Kidney epithelial cell (primary cell): ENCODE measurements around the gene DEDD. TPM values are rescaled to one million over a fixed set of nuclear protein-coding genes. Genes with fewer than 3 reads are reported as not detected.

Source experiments
- DNase-seq: peaks from one replicate; pipeline ENCODE4 v3.0.0-alpha.2; 2010; ENCODE audit warnings: low read depth
- H3K27me3 ChIP-seq: 2 replicates; pipeline ENCODE4 v1.6.0; 2011; ENCODE audit warnings: low read length; ENCODE audit not compliant: control insufficient read depth, insufficient read depth
- H3K36me3 ChIP-seq: 2 replicates; pipeline ENCODE4 v1.5.1; 2011; ENCODE audit warnings: low read length; ENCODE audit not compliant: control insufficient read depth, insufficient read depth
- H3K4me3 ChIP-seq: 2 replicates; pipeline ENCODE4 v1.5.1; 2011; ENCODE audit warnings: low read depth, mild to moderate bottlenecking, control low read depth, low read length
- total RNA-seq: library from RNA; depleted of rRNA; stranded (reverse); fragments of >200 nt; gene quantifications from 2 replicates; pipeline ENCODE4 v1.2.3, GENCODE V29; 2015
- TF ChIP-seq, protein P1 (sequence below): IDR thresholded peaks from 2 replicates; pipeline ENCODE4 v1.5.1; 2011; ENCODE audit warnings: mild to moderate bottlenecking, moderate library complexity, low read length, control low read depth, inconsistent platforms; ENCODE audit not compliant: insufficient read depth, poor library complexity, severe bottlenecking

Gene DEDD
- total RNA-seq, 1 donor from 2014 or later, result 42.1 TPM

DNA sequence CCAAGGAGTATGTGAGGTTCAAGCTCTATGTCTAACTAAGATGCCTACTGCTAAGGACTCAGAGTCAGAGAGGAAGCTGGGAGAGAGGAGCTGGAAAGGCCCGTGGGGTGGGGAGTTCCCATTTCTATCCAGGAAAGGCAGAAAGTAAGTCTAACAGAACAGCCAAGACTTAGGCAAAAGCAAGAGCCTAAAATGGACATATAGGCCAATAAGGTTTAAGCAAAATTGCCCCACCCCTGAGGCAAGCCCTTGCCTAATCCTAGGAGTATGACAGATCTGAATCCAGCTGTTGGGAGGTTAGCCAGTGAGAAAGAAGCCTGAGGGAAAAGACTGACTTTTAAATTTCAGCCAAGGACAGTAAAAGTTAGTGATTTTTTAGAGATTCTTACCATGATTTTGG, 35.9 kb downstream of the DEDD start:
- H3K4me3 ChIP-seq, result no peak overlapping the region
- TF ChIP-seq, protein P1, sequence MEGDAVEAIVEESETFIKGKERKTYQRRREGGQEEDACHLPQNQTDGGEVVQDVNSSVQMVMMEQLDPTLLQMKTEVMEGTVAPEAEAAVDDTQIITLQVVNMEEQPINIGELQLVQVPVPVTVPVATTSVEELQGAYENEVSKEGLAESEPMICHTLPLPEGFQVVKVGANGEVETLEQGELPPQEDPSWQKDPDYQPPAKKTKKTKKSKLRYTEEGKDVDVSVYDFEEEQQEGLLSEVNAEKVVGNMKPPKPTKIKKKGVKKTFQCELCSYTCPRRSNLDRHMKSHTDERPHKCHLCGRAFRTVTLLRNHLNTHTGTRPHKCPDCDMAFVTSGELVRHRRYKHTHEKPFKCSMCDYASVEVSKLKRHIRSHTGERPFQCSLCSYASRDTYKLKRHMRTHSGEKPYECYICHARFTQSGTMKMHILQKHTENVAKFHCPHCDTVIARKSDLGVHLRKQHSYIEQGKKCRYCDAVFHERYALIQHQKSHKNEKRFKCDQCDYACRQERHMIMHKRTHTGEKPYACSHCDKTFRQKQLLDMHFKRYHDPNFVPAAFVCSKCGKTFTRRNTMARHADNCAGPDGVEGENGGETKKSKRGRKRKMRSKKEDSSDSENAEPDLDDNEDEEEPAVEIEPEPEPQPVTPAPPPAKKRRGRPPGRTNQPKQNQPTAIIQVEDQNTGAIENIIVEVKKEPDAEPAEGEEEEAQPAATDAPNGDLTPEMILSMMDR, result no peak
- no peaks in the 10 kb centered on the region for H3K36me3 ChIP-seq
- no peaks in the 10 kb centered on the region for H3K27me3 ChIP-seq
- no peak for DNase-seq

DNA sequence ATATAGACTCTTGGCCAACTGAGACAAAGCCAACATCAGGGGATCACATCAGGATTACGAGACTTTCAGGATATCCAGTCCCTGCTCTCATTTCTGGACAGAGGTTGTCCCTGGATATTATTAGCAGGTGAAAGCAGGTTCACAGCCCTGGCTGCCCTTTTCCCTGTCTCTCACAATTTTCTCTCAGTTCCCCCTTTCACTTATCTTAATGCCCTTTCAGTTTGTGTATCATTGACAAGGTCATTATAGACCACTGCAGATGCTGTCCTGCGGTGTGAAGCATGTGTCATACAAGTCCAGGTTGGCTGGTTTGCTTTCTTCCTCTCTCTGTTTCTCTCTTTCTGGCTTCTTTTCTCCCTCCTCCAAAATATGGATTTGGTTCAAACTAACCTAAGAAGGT, 36.5 kb downstream of the DEDD start:
- no peak for DNase-seq
- Histone ChIP-seq H3K4me3 (no peak overlapping the region), H3K27me3 (no peaks in the 10 kb centered on the region), H3K36me3 (no peaks in the 10 kb centered on the region)
- TF ChIP-seq, protein P1, result no peak

DNA sequence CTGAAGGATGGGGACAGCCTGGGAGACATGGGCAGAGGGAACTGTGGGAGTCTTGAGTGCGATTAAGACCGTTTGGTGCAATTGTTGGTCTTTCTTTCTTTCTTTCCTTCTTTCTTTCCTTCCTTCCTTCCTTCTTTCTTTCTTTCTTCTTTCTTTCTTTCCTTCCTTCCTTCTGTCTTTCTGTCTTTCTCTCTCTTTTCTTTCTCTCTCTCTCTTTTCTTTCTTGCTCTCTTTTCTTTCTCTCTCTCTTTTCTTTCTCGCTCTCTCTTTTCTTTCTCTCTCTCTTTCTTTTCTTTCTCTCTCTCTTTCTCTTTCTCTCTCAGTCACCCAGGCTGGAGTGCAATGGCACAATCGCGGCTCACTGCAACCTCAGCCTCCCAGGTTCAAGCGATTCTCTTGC, 37.2 kb downstream of the DEDD start:
- DNase-seq, result no peak
- Histone ChIP-seq H3K36me3 (no peaks in the 10 kb centered on the region), H3K4me3 (no peak overlapping the region), H3K27me3 (no peaks in the 10 kb centered on the region)
- TF ChIP-seq, protein P1, result no peak

DNA sequence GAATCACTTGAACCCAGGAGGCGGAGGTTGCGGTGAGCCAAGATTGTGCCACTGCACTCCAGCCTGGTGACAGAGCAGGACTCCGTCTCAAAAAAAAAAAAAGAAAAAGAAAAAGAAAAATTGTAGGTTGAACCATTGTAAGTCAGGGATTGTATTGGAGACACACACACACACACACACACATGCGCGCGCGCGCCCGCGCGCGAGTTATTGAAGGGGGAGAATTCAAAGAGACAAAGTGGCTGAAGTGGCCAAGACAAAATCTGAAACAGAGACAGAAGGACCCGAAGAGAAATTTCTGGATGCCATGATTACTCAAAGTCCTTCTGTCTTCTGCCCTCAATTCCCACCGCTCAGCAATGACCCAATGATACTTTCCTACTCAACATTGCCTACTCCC, 38.0 kb downstream of the DEDD start:
- Histone ChIP-seq H3K4me3 (no peak overlapping the region), H3K27me3 (no peaks in the 10 kb centered on the region), H3K36me3 (no peaks in the 10 kb centered on the region)
- DNase-seq, result no peak
- TF ChIP-seq, protein P1, result no peak

DNA sequence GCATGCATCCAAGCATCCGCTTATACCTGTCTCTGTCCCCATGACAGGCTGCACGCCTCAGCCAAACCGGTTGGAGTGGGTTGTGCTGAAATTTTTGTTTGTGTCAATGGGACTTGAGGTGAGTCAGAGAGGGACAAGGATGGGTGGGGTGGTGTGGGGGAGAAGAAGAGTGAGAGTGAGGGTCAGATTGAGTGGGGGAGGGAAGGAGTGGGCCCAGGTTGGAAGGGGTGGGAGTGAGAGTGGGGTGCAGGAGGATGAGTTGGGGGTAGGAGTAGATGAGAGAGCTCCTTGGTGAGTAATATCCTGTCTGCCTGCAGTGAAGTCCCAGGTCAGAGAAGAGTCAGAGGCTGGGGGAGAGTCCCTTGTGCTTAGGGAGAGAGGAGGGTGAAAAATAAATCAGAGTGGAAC, 39.8 kb downstream of the DEDD start:
- TF ChIP-seq, protein P1, result no peak
- no peak for DNase-seq
- Histone ChIP-seq H3K27me3 (no peaks in the 10 kb centered on the region), H3K36me3 (no peaks in the 10 kb centered on the region), H3K4me3 (no peak overlapping the region)

DNA sequence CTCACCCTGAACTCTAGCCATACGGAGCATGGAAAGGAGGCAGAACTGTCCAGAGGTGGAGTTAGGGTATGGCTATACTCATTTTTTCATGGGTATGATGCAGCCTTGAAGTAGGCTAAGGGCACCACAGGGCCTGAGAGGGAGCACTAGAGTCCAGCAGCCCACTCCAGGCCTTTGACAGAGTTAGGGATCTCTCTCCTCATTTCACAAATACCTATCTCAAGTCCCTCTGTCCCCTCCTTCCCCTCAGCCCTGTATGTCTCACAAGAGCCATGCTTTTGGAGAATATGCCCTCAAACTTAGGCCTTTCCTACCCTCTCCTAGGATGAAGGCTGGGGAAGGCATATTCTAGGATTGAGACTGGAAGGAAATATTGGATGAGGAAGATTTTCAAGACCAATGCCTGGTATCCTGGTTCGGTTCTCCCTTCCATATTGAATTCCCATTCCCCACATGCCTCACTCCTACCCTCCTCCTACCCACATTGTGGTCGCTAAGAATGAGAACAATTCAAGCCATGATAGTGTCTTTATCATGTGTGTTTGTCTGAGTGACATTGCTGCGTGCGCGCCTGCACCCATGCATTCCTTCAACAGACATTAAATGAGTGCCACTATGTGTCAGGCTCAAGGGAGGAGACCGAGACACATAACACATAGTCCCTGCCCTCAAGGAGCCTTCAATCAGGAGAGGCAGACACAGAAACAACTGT, 40.5 kb downstream of the DEDD start:
- no peak for DNase-seq
- TF ChIP-seq, protein P1, result no peak
- H3K4me3 ChIP-seq, result no peak overlapping the region
- no peaks in the 10 kb centered on the region for H3K27me3 ChIP-seq
- H3K36me3 ChIP-seq, result no peaks in the 10 kb centered on the region
